Stimulated activated CD8-positive, alpha-beta memory T cell treated with anti-CD3 and anti-CD28 coated beads, Interleukin-7, amount 100 ng/mL, for 1 hour (primary cell): ENCODE measurements around the gene ARHGEF39.
"Not testable (repeated sequence)": the region's sequence is repeated elsewhere in the genome, so short reads cannot be mapped to it uniquely, and the experiment has no call there.

ENCODE experiments used
- DNase-seq, 2 donors: peaks; one replicate each; pipeline ENCODE4 v3.0.0-alpha.2; 2020; ENCODE audit warnings: low read depth in 2 of 2

Gene ARHGEF39

DNA sequence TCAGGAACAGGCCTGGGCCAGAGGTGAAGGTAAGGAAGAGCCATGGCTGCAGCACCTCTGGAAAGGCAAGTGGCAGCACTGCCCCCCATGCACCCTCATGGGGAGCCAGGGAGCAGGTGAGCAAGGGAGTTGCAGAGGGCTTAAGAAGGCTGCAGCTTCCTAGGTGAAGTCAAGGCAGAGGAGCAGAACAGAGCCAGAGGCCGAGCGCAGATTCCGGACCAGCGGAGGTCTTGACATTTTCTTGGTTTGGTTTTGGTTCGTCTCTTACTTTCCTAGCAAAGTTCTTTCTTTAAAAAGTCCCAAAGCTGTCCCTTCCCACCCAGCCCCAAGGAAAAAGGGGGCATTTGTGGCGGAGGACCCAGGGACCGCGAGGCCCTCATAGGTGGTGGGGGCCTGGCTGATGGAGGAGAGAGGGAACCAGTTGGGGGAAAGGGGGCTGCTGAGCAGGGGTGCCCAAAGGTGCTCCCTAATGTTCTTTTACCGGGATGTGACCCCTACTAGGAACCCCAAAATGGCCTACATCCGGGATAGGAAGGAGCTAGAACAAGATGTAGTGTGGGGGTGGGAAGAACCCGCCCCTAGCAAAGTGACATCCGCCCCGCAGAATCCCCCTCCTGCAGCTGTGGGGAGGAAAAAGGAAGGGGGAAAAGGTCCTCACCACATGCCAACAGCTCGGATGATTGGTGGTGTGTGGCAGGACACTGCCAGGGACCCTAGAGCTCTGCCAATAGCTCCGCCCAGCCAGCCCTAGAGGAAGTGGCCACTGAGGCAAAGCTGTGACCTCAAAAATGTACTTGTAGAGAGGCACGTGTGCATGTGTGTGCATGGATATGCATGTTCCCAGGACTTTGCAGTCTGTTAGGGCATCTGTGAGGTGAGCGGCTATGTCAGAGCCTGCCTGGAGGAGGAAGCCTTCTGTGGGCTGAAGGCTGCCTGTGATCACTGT is 45.9 kb downstream of the ARHGEF39 start:
- DNase-seq, result no peak

DNA sequence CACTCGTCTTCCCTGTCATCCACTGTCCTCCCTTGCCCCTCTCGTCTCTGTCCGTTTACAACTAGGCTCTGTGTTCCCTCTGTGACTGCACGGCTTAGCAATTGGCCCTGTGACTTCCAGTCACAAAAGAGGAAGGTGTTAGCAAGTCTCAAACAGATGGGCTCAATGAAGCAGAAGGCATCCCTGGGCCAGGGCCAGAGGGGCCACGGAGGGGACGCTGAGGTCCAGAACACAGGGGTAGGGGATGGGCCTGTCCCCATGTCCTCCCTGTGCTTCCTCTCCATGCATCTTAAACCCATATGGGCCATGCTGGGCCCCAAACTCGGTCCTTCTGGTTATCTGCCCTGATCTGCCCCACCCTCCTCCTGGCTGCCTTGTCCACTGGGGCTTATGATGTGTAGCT is 46.7 kb downstream of the ARHGEF39 start, which contains the start of gene CD72:
Gene CD72, minus strand, starts transcription at position 89 of the 403 bp plus-strand sequence. CDS start 110 bp downstream, outside the sequence.
- DNase-seq, result no peak

DNA sequence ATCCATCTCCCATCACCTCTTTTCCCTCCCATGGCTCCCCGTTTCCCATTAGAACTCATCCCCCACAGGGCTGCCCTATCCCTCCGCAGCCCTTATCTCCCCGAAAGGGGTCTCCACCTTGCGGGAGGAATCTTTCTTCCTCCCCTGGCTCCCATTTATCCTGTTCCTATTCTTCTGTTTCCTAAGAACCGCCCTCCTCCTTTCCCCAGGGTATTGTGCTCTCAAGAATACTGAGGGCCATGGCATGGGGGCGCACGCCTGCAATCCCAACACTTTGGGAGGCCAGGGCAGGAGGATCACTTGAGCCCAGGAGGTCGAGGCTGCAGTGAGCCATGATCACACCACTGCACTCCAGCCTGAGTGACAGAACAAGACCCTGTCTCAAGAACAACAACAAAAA is 47.4 kb downstream of the ARHGEF39 start:
- DNase-seq, result no peak

DNA sequence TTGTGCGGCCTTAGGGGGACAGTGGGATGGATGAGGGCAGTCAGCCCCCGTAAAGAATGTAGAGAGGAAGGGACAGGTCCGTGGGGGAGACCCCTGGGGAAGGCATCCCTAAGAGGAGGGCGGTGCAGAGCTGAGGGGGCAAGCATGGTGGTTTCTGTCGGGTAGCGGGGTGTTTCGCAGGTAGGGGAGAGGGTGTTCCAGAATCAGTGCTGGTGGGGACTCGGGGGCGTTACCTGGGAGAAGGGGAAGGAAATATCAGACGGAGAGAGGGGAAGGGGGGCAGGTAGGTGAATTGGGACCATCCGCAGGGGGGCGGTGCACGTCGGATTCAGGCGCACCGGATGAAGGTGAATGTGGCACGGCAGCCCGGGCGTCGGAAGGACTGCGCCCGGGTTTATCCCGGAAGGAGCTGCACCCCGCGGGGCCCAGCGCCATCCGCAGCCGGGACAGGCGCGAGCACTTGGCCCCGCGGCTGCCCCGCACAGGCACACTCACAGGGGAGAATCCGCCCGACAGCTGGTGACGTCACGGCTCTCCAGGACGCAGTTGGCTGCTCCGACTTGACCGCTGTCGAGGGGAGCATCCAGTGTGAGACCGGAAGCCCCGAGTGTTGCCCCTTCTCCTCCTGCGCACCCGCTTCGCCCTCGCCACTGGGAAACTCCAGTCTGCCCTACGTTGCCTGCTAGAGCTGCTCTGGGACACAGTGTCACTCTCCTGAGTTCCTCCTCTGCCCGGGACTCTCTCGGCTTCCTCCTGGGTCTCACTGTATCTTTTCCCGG is 48.1 kb downstream of the ARHGEF39 start:
- DNase-seq, result peak; percentile 42 to 51

DNA sequence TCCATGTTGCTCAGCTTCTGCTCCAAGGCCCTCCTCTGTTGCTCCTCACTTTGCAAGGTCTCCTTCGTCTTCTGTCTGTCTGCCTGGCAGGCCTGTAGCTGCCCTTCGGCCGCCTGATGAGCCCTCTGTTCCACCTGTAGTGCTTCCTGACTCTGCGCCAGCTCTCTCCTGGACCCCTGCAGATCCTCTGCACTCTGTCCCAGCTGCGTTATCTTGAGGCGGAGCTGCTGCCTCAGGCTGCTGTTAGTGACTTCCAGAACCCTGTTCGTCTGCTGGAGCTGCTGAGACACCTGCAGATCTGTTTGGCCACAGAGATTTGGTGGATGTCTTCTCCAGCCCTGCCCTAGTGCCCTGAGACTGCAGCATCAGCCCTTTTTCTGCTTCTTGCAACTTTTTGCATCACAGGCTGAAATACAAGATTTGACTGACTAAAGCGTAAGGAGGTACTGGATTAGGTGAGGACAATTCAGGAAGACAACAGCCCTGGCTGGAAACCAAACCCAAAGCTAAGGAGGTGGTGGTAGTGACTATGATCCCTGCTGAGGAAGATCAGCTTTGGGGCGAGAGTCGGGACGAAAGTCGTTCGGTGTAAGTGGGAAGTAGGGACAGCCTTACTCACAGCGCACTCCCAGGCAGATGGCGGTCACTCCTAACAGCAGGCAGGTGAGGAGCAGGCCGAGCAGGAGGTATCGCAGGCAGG is 48.9 kb downstream of the ARHGEF39 start:
- DNase-seq, result no peak

DNA sequence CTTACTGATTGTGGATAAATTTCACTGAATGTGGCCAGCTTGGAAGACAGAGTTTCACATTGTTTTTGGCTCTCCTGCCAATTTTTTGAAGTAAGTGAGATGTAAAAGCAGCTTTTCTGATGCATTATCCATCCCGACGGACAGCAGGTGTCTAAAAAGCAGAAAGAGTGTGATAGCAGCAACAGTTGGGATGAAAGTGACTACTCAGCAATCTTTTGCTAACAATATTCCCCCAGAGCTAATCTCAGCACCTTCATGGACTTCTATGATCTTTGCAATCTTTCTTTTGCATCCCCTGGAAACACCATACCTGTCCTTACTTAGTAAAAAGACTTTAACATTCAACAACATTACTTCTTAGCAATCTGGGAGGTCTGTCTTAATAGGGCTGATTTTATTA is 52.2 kb downstream of the ARHGEF39 start:
- no peak for DNase-seq

DNA sequence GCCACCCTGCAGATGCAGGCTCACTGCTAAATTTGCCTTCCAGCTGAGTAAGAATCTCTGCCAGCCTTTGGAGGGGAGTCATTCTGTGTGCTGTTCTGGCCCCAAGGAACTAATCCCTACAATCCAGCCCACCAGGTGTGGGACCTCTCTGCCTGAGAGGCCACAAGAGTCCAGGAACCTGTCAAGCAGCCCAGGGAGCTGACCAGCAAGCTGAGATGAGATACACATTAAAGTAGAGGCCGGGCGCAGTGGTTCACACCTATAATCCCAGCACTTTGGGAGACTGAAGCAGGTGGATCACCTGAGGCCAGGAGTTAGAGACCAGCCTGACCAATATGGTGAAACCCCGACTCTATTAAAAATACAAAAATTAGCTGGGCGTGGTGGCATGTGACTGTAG is 52.9 kb downstream of the ARHGEF39 start:
- not testable (repeated sequence) for DNase-seq

DNA sequence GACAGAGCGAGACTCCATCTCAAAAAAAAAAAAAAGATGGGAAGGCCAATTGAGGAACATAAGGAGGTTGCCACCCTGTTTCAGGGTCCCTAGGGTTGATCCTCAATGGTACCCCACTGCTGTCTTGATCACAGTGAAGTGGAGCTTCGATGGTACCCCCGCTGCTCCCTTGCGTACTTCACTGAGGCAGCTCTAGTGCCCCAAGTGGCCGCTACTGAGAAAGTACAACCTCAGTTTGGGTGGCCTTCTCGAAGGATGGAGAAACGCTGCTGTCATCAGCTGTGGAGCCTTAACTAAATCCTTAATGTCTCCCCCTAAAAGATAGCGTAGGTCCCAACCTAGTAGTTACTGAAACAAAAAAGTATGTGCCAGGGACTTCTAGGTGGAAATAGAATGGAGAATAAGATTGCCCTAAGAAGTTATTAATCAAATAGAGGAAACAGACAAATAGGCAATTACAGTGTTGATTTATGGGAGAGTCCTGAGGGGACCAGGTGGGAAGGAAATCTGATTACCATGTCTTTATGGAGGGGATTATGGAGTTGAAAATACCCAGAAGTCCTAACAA is 53.7 kb downstream of the ARHGEF39 start:
- peak in 1 of 2 donors; percentile 22 for DNase-seq

DNA sequence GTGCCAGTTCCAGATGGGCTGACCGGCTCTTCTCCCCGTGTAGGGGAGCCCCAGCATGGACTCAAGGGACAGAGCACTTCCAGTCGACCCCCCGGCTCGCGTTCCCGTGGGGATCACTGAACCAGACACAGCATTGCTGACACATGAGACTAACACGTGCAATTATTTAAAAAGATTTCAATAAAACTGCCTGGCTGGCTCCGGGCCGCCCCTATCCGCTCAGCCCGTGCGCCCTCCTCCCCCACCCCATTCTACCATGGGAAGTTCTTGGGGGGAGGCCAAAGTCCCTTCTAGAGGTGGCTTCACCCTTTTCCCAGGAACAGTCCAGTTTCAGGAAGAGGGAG is 55.2 kb downstream of the ARHGEF39 start:
- no peak for DNase-seq
